ENCODE measurements around the gene ADGRV1. TPM values are rescaled to one million over a fixed set of nuclear protein-coding genes. Genes with fewer than 3 reads are reported as not detected.

ADGRV1 gene
- polyA plus RNA-seq, 3 donors: 0.18 to 0.33 TPM; not detected in 1

DNA sequence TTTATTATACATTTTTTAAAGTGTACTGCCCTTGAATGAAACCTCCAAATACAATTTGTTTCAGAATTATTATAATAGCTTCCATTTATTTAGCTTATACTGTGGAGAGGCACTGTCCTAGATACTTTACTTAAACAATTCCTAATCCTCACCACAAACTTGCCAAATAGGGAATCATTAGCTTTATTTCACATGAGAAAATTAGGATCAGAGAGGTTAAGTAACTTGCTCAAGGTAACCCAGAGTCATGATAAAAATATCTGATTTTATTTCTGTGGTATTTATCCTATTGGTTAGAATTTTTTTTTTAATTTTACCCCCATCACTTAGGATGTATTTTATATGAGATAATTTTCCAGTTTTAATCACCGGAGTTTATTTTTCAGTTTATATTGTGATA is 78.4 kb downstream of the ADGRV1 start:
- Mint-ChIP-seq H3K4me1 (peaks cover 18% of the 10 kb centered on the region), H3K9me3 (no peaks in the 10 kb centered on the region), H3K27ac (no peak overlapping the region), H3K36me3 (no peaks in the 10 kb centered on the region), H3K27me3 (ENCODE audit: low read depth in 3 of 3) (no peaks in the 10 kb centered on the region), H3K4me3 (no peak overlapping the region)
- Histone ChIP-seq H3K27me3 (ENCODE audit: control insufficient read depth in 2 of 2, insufficient read depth in 2 of 2, low read length in 2 of 2) (no peaks in the 10 kb centered on the region), H3K4me1 (ENCODE audit: control insufficient read depth in 1 of 2, insufficient read depth in 2 of 2, low read length in 2 of 2) (peaks cover 10 to 17% of the 10 kb centered on the region in 2 donors), H3K4me2 (replicated peaks; ENCODE audit: extremely low read depth, low read length, poor library complexity, severe bottlenecking) (no peak overlapping the region), H2AFZ (ENCODE audit: insufficient read depth, low read depth, low read length, poor library complexity, severe bottlenecking) (peak overlapping the region; percentile 4), H3K9me3 (replicated peaks in 1 of 2; ENCODE audit: control insufficient read depth in 1 of 2, insufficient read depth in 1 of 2, low read length in 2 of 2) (no peaks in the 10 kb centered on the region), H3K4me3 (replicated peaks in 1 of 3; ENCODE audit: low read depth in 2 of 3, low read length in 3 of 3) (no peak overlapping the region), H3K36me3 (replicated peaks in 1 of 2; ENCODE audit: control insufficient read depth in 1 of 2, insufficient read depth in 2 of 2, low read length in 2 of 2) (no peaks in the 10 kb centered on the region), H4K20me1 (ENCODE audit: insufficient read depth, low read length) (no peaks in the 10 kb centered on the region), H3K27ac (ENCODE audit: low read depth in 1 of 2, low read length in 2 of 2) (no peak overlapping the region), H3K79me2 (ENCODE audit: insufficient read depth, low read length) (no peaks in the 10 kb centered on the region), H3K9ac (ENCODE audit: insufficient read depth, low read length, poor library complexity, severe bottlenecking) (no peak overlapping the region)
- no peak for DNase-seq
- TF ChIP-seq, protein P1, sequence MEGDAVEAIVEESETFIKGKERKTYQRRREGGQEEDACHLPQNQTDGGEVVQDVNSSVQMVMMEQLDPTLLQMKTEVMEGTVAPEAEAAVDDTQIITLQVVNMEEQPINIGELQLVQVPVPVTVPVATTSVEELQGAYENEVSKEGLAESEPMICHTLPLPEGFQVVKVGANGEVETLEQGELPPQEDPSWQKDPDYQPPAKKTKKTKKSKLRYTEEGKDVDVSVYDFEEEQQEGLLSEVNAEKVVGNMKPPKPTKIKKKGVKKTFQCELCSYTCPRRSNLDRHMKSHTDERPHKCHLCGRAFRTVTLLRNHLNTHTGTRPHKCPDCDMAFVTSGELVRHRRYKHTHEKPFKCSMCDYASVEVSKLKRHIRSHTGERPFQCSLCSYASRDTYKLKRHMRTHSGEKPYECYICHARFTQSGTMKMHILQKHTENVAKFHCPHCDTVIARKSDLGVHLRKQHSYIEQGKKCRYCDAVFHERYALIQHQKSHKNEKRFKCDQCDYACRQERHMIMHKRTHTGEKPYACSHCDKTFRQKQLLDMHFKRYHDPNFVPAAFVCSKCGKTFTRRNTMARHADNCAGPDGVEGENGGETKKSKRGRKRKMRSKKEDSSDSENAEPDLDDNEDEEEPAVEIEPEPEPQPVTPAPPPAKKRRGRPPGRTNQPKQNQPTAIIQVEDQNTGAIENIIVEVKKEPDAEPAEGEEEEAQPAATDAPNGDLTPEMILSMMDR (IDR thresholded peaks at IDR 0.05): no peak
- intact Hi-C loops (cut with micrococcal nuclease): no loop called here
- WGBS (ENCODE audit: insufficient coverage): no CpG with 5 or more reads among the region's 1 CpG

DNA sequence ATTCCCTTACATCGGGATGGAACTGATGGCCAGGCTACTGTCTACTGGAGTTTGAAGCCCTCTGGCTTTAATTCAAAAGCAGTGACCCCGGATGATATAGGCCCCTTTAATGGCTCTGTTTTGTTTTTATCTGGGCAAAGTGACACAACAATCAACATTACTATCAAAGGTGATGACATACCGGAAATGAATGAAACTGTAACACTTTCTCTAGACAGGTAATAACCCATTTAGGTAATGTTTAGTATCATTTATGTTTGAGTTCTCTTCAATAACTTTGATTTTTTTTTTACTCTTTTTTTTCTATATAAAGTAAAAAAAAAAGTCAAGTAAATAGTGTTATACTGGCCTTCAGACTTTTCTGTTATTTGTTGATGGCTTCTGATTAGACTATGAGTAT is 79.1 kb downstream of the ADGRV1 start:
- no peaks in the 10 kb centered on the region for H3K9me3 ChIP-seq (replicated peaks in 1 of 2; ENCODE audit: control insufficient read depth in 1 of 2, insufficient read depth in 1 of 2, low read length in 2 of 2)
- DNase-seq: no peak
- peaks cover 14 to 25% of the 10 kb centered on the region in 2 donors for H3K4me1 ChIP-seq (ENCODE audit: control insufficient read depth in 1 of 2, insufficient read depth in 2 of 2, low read length in 2 of 2)
- no peak overlapping the region for H3K4me2 ChIP-seq (replicated peaks; ENCODE audit: extremely low read depth, low read length, poor library complexity, severe bottlenecking)
- H3K27me3 ChIP-seq (ENCODE audit: control insufficient read depth in 2 of 2, insufficient read depth in 2 of 2, low read length in 2 of 2): no peaks in the 10 kb centered on the region
- no CpG with 5 or more reads among the region's 3 CpGs for WGBS (ENCODE audit: insufficient coverage)
- no peak overlapping the region for H3K9ac ChIP-seq (ENCODE audit: insufficient read depth, low read length, poor library complexity, severe bottlenecking)
- H3K4me1 Mint-ChIP-seq: peaks cover 24% of the 10 kb centered on the region
- intact Hi-C loops (cut with micrococcal nuclease): no loop called here
- H2AFZ ChIP-seq (ENCODE audit: insufficient read depth, low read depth, low read length, poor library complexity, severe bottlenecking): no peak overlapping the region
- no peak overlapping the region for H3K27ac Mint-ChIP-seq
- H3K79me2 ChIP-seq (ENCODE audit: insufficient read depth, low read length): no peaks in the 10 kb centered on the region
- no peaks in the 10 kb centered on the region for H3K36me3 Mint-ChIP-seq
- no peak overlapping the region for H3K4me3 ChIP-seq (replicated peaks in 1 of 3; ENCODE audit: low read depth in 2 of 3, low read length in 3 of 3)
- no peaks in the 10 kb centered on the region for H4K20me1 ChIP-seq (ENCODE audit: insufficient read depth, low read length)
- no peaks in the 10 kb centered on the region for H3K27me3 Mint-ChIP-seq (ENCODE audit: low read depth in 3 of 3)
- H3K9me3 Mint-ChIP-seq: no peaks in the 10 kb centered on the region
- H3K36me3 ChIP-seq (replicated peaks in 1 of 2; ENCODE audit: control insufficient read depth in 1 of 2, insufficient read depth in 2 of 2, low read length in 2 of 2): no peaks in the 10 kb centered on the region
- TF ChIP-seq, protein P1 (IDR thresholded peaks at IDR 0.05): no peak
- H3K4me3 Mint-ChIP-seq: no peak overlapping the region
- no peak overlapping the region for H3K27ac ChIP-seq (ENCODE audit: low read depth in 1 of 2, low read length in 2 of 2)

All from CD14-positive monocyte (primary cell).